Astrocyte (in vitro differentiated cells and primary cell): ENCODE data around the gene CACNA1B.

Experiments
- EZH2 ChIP-seq: IDR thresholded peaks from 2 replicates; pipeline ENCODE4 v1.6.1; 2012; ENCODE audit warnings: mild to moderate bottlenecking, low read length, inconsistent platforms; ENCODE audit not compliant: insufficient read depth
- TF ChIP-seq, protein P1 (sequence below): IDR thresholded peaks from 2 replicates; pipeline ENCODE4 v1.5.1; 2011; ENCODE audit warnings: low read depth, mild to moderate bottlenecking, inconsistent platforms, low read length, moderate library complexity; ENCODE audit not compliant: insufficient read depth

DNA sequence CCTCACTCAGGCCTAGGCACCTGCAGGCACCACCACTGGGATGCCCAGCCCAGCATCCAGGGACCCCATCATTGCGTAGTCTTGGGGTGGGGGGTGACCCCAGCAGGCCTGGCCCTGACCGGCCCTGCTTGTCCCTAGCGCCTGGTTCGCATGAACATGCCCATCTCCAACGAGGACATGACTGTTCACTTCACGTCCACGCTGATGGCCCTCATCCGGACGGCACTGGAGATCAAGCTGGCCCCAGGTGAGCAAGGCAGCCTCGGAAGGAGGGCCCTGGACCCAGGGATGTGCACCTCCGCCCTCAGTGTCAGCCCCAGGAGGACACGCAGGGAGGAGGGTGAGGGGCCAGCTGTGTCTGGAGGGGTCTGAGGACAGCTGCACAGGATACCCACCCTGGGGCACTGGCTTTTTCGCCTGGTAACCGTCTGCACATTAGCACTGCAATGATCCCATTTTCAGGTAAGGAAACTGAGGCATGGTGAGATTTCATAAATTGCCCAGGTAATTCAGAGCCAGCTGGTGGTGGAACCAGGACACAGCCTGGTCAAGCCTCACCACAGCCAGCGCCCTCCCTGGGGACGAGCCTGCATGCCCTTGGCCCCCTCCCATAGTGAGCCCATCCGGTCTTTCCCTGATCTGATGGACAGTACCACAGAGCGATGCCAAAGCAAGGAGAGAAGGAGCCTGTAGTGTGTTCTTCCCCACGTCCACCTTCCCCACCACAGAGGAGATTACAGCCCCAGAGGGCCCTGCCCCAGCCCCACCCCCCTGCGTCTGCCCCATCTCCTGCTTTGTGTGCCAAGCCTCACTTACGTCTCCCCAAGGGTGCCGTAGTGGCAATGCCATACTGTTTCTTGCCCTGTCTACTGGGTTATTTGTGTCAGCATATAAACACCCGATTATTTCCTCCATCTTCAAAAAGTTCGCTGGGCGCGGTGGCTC lies 228.3 kb downstream of the CACNA1B start:
- TF ChIP-seq, protein P1, sequence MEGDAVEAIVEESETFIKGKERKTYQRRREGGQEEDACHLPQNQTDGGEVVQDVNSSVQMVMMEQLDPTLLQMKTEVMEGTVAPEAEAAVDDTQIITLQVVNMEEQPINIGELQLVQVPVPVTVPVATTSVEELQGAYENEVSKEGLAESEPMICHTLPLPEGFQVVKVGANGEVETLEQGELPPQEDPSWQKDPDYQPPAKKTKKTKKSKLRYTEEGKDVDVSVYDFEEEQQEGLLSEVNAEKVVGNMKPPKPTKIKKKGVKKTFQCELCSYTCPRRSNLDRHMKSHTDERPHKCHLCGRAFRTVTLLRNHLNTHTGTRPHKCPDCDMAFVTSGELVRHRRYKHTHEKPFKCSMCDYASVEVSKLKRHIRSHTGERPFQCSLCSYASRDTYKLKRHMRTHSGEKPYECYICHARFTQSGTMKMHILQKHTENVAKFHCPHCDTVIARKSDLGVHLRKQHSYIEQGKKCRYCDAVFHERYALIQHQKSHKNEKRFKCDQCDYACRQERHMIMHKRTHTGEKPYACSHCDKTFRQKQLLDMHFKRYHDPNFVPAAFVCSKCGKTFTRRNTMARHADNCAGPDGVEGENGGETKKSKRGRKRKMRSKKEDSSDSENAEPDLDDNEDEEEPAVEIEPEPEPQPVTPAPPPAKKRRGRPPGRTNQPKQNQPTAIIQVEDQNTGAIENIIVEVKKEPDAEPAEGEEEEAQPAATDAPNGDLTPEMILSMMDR, result no peak
- TF ChIP-seq EZH2, result no peak
